Epithelial cell of umbilical artery (primary cell): ENCODE data around the gene ZNF334. TPM values are rescaled to one million over a fixed set of nuclear protein-coding genes. Genes with fewer than 3 reads are reported as not detected.

Experiments
- total RNA-seq: library from RNA; depleted of rRNA; stranded (reverse); fragments of >200 nt; gene quantifications from 2 replicates; pipeline ENCODE4 v1.2.3, GENCODE V29; 2014

The ZNF334 gene
- total RNA-seq: under 0.01 and 1.7 TPM in 2 replicates

GRCh38 chr20:46512943-46513844, at the start of gene ZNF334:
ZNF334 (minus strand) TSS chr20:46513559; CDS start chr20:46512102, 1,457 bp downstream.

DNA sequence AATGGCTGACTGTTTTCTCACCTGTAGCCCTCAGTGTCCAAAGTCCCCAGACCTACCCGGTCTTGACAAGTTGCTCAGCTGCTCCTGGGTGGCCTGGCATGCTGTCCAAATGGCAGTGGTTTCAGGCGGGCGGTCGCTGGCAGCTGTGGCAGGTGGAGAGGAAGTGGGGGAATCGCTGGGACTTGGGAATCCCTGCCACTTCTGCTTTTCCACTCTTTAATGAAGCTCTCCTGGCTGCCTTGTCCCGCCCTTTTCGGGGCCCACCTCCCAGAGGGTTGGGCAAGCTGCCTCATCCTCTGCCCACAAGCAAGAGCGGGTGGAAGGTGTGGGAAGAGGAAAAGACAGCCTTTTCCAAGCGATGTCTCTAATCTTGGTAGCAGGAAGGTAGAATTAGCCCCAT, 37.1 kb upstream of the ZNF334 start, which contains the start of gene OCSTAMP:
Gene OCSTAMP, minus strand, starts transcription at position 194 of the 400 bp plus-strand sequence. Its CDS starts 94 bp downstream, at position 100.

Other genes starting within 250 kb of the ZNF334 start
- gene CDH22, start 205.1 kb downstream of the ZNF334 start, total RNA-seq: not detected in 2 replicates
- gene ELMO2, start 106.9 kb downstream of the ZNF334 start, total RNA-seq: 19.5 and 30.1 TPM in 2 replicates
- gene OCSTAMP, start 37.1 kb upstream of the ZNF334 start, total RNA-seq: not detected in 2 replicates
- gene SLC13A3, start 137.9 kb upstream of the ZNF334 start, total RNA-seq: 0.15 and 0.32 TPM in 2 replicates
- gene TP53RK, start 175.9 kb upstream of the ZNF334 start, total RNA-seq: 17.6 and 20.1 TPM in 2 replicates
- gene SLC2A10, start 196.1 kb upstream of the ZNF334 start, total RNA-seq: 10.6 and 13.3 TPM in 2 replicates